ENCODE results near the gene WNK2.
"Not testable (repeated sequence)": the region's sequence is repeated elsewhere in the genome, so short reads cannot be mapped to it uniquely, and the experiment has no call there.

WNK2 gene

GRCh38 chr9:93183663-93184431 lies at the start of gene WNK2:
Gene WNK2 (plus strand): TSS chr9:93184139. CDS start chr9:93184930, 791 bp downstream.
- no peak for DNase-seq

DNA sequence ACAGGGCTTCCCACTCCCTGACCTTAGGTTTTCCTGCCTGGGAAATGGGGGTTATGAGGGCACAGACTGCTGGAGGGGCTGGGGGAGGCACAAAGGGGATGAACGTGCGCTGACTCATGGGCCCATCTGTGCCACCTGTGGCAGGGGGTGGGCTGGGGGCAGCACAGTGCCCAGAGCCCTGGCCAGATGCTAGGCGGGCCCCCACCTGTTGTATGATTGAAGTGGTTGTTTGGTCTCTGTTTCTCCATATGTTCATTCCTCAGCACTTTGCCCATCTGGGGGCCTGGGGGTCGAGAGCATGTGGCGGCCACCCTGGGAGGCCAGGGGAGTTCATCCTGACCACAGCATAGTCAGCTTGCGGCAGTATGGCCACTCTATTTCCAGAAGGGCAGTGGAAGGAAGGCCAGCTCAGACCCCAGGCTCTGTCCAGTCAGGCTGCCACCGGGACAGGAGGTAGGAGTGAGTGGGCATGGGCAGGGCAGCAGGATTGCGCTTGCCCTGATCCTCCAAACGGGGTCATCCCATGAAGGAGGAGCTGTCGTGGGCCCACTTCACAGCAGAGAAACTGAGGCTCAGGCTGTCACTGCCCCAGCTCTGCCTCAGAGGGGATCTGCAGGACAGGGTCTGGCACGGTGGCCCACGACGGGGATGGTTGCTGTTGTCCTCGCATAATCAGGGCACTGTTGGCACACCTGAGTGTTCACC lies 49.0 kb upstream of the WNK2 start:
- DNase-seq: no peak

- peak; percentile 30 for DNase-seq
Observed at GRCh38 chr9:93136011-93136440, 47.9 kb upstream of the WNK2 start.

GRCh38 chr9:93137362-93137761 lies 46.6 kb upstream of the WNK2 start:
- DNase-seq: no peak

DNA sequence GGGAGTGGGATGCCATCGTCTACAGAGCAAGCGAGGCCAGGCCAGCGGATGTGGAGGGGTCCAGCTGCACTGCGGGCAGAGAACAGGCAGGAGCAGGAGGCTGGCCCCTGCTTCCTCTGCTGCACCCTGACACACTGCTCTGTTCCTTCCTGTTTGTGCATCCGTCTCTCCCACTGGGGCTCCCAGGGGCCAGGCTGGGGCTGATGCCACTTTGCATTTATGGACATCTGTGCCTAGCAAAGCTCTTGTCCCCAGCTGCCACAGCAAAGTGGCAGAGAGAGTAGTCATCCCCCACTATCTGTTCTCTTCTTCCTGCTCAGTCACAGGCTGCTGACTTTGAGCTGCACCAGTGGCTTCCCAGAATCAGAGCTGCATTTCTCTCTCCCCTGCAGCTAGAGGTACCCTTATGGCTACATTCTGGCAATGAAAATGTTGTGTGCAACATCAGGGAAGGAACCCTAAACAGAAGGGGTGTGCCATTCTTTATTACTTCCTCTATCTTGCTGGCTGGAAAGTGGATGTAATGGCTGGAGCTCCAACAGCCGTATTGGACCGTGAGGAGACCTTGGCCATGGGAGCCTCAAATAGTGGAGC lies 45.7 kb upstream of the WNK2 start:
- DNase-seq: no peak

- DNase-seq: no peak
Observed at GRCh38 chr9:93139365-93140182, 44.4 kb upstream of the WNK2 start.

DNA sequence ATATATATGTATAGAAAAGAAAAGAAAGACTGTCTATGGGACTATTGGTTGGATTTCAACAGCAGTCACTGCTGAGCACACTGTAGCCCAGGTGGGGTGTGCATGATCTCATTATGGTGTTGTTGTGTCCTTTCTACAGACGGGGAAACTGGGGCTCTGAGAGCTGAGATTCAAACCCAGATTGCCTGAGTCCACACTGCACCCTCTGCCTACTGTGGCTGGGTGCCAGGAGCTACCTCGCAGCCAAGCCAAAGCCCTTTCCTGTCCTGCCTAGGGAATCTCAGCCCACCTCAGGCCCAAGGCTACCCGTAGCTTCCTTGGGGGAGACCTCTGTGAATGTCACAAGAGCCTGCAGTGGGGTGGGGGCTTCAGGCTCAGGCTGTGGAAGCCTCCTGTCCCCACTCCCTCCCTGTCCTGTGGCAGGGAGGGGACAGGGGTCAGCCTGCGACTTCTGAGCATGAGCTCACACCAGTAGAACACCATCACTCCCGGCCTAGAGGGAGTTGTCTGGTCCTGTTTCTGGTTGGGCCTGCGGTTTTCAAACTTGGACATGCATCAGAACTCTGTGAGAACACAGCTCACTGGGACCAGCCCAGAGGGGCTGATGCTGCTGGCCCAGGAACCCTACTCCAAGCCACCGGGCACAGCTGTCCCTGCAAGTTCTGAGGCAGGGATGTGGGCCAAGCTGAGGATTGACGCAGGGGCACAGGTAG lies 42.0 kb upstream of the WNK2 start:
- no peak for DNase-seq

- no peak for DNase-seq
Observed at GRCh38 chr9:93143830-93144530, 40.0 kb upstream of the WNK2 start.

- DNase-seq: not testable (repeated sequence)
Observed at GRCh38 chr9:93146696-93147095, 37.2 kb upstream of the WNK2 start.

DNA sequence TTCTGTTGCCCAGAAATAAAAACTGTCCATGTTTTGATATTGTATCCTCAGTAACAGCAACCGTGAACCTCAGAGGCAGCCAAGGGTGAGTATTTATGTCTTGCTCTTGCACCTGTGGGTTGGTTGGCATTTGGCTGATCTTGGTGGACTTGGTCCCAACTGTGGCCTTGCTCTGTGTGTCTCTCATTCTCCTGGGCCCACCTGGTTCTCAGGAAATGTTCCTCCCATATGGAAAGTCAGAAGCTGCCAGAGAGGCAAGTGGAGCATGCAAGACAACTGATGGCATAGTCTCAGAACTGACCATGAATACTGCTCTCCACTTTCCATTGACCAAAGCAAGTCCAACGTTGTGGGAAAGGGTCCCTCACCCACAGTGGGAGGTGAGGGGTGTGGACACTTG lies 36.3 kb upstream of the WNK2 start:
- DNase-seq: no peak

DNA sequence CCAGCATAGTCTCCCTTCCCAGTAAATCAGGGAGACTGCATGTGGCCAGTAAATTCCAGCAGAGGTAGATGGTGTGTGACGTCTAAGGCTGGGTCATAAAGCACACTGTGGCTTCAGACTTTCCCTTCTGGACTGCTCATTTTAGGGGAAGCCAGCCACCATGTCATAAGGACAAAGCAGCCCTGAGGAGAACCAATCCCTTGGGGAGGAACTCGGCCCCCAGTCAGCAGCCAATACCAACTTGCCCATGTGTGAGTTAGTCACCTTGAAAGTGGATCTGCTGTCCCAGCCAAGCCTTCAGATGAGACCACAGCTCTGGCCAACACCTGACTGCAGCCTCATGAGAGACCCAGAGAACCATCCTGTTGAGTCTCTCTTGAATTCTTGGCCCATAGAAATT lies 35.2 kb upstream of the WNK2 start:
- no peak for DNase-seq

GRCh38 chr9:93149361-93149760 lies 34.6 kb upstream of the WNK2 start:
- DNase-seq: no peak

DNA sequence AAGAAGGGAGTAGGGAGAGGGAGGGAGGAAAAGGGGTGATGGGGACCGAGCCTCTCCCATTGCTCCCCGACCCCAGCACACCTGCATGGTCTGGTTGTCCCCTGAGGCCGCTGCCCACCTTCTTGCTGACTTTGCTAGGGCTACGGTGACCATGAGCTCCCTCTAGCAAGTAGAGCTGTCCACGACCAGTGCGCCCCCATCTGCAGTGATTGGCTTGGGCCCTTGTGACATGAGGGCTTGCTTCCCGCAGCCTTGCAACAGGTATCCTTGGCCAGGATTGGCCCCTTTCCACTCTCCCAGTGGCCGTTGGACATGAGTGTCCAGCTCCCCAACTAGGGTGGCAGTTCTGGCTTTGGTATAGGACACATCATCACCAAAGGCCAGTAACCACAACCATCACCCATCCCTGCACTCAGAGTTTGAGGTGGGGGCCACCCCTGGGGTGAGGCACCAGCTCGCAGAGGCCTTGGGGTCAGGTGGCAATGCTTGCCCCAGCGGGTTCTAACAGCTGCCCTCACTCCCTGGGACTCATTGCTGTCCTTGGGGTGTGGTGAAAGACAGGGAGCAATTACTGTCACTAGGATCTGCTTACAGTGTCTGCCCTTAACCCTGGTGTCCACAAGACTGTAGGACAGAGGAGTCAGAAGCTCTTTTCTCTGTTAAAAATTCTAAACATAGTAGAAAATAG lies 32.7 kb upstream of the WNK2 start:
- no peak for DNase-seq

DNA sequence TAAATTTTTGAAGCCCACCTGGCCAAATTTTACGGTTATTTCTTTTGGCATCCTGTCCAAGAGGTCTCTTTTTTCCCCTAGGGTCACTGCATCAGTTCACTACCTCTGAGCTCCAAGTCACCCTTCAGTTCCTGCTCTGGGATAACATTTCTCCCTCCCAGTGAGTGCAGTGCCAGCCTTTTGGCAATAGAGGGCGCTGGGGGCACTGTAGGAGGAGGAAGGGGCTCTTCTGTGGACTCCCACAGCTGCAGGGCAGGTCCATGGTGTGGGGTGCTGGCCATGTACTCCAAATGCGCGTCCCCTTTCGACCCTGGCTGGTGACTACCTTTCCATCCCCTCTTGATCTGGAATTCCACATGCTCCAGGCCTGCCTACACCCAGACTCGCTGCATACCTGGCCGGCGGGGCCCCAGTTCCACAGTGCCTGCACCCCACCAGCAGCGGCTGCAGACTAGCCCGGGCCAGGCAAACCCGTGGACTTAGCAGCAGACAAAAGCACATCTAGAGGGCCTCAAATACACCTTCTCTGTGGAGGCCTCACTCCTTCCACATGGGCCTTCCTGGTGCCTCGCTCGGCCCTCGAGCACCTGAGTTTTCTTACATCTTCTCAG lies 29.5 kb upstream of the WNK2 start:
- DNase-seq: peak; percentile 18

DNA sequence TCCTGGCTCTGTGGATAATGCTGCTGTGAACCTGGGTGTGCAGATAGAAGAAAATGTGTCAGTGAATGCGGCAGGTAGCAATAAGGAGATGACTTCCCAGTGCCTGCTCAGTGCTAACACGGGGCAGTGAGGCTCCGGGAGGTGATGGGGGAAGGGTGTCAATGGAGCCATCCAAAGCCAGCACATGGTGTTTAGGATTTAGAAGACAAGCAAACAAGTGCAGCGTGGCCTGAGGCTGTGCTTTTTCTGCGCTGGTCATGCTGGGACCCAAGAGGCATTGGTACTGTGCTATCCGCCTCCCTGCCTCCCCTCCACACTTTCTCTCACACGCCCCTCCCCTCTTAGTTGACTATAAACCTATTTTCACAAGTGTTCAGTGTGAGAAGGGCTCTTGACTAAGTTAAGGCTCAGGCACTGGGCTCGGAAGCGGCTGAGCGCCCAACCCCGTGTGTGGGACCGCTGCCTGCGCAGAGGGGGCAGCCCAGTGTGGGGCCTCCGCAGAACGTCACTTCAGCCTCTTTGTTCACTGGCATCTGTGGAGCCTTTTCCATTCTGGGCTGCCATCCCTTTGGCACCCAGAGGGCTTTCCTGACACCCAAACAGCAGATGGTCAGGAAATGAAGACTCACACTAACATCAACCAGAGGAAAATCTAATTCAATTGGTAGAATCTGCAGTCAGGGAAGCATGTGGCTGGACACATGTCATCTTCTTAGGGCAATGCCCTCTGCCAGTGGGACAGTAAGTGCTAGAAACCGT lies 28.0 kb upstream of the WNK2 start:
- DNase-seq: peak; percentile 67

GRCh38 chr9:93156475-93157008 lies 27.4 kb upstream of the WNK2 start:
- no peak for DNase-seq

- peak; percentile 46 for DNase-seq
Observed at GRCh38 chr9:93159601-93160471, 24.1 kb upstream of the WNK2 start.

GRCh38 chr9:93161786-93162562 lies 22.0 kb upstream of the WNK2 start:
- DNase-seq: no peak
